Osteocyte (in vitro differentiated cells): ENCODE measurements around the gene PIK3C2G. TPM values are rescaled to one million over a fixed set of nuclear protein-coding genes. Genes with fewer than 3 reads are reported as not detected.

Source experiments
- DNase-seq: peaks from one replicate; pipeline ENCODE4 v3.0.0; 2021; ENCODE audit warnings: mixed read lengths; ENCODE audit not compliant: unreplicated experiment; ENCODE audit errors: extremely low spot score
- H3K27ac Mint-ChIP-seq: one replicate; pipeline ENCODE4 v1.8.0; 2021; ENCODE audit warnings: mild to moderate bottlenecking, mixed read lengths; ENCODE audit not compliant: unreplicated experiment
- H3K27me3 Mint-ChIP-seq: one replicate; pipeline ENCODE4 v1.8.0; 2021; ENCODE audit warnings: mixed read lengths; ENCODE audit not compliant: unreplicated experiment
- H3K36me3 Mint-ChIP-seq: one replicate; pipeline ENCODE4 v1.8.0; 2021; ENCODE audit warnings: mixed read lengths; ENCODE audit not compliant: unreplicated experiment
- H3K4me1 Mint-ChIP-seq: one replicate; pipeline ENCODE4 v1.8.0; 2021; ENCODE audit warnings: mixed read lengths; ENCODE audit not compliant: unreplicated experiment
- H3K4me3 Mint-ChIP-seq: one replicate; pipeline ENCODE4 v1.8.0; 2021; ENCODE audit warnings: mild to moderate bottlenecking, moderate library complexity, mixed read lengths; ENCODE audit not compliant: unreplicated experiment
- H3K9me3 Mint-ChIP-seq: one replicate; pipeline ENCODE4 v1.8.0; 2021; ENCODE audit warnings: mixed read lengths; ENCODE audit not compliant: unreplicated experiment
- total RNA-seq: library from RNA; stranded (reverse); gene quantifications from 2 replicates; pipeline ENCODE4 v1.2.1, GENCODE V29; 2021
- TF ChIP-seq, protein P1 (sequence below): fragments of 200-600 bp; sonication (generic); IDR thresholded peaks from 2 replicates; pipeline ENCODE4 v1.5.0; 2021; ENCODE audit warnings: antibody characterized with exemption, mild to moderate bottlenecking, moderate library complexity

The PIK3C2G gene
- total RNA-seq, 1 donor from 2014 or later = not detected

GRCh38 chr12:18361433-18361832 lies 100.1 kb downstream of the PIK3C2G start:
- H3K4me1 Mint-ChIP-seq = peaks cover 7% of the 10 kb centered on the region
- DNase-seq = no peak
- TF ChIP-seq, protein P1, sequence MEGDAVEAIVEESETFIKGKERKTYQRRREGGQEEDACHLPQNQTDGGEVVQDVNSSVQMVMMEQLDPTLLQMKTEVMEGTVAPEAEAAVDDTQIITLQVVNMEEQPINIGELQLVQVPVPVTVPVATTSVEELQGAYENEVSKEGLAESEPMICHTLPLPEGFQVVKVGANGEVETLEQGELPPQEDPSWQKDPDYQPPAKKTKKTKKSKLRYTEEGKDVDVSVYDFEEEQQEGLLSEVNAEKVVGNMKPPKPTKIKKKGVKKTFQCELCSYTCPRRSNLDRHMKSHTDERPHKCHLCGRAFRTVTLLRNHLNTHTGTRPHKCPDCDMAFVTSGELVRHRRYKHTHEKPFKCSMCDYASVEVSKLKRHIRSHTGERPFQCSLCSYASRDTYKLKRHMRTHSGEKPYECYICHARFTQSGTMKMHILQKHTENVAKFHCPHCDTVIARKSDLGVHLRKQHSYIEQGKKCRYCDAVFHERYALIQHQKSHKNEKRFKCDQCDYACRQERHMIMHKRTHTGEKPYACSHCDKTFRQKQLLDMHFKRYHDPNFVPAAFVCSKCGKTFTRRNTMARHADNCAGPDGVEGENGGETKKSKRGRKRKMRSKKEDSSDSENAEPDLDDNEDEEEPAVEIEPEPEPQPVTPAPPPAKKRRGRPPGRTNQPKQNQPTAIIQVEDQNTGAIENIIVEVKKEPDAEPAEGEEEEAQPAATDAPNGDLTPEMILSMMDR = no peak
- no peak overlapping the region for H3K27ac Mint-ChIP-seq
- peaks cover 5% of the 10 kb centered on the region for H3K9me3 Mint-ChIP-seq
- H3K4me3 Mint-ChIP-seq = no peak overlapping the region
- H3K36me3 Mint-ChIP-seq = no peaks in the 10 kb centered on the region
- no peaks in the 10 kb centered on the region for H3K27me3 Mint-ChIP-seq

DNA sequence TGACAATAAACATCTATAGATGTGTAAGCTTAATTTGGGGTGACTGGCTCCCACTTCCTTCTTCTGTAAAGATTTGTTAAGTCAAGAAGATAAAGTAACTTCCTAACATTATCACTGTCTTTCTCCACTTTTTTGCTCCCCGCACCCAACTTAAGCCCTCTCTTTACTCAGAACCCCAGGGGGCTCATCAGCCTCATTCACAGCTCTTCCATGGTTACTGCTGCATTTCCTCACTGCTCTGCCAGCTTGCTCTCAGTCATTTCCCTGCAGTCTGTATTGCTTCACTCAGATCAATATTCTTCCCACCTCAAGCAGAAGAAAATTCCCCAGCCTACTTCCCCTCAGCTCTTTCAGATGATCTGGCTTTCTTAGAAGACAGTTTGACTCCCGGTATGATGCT lies 102.0 kb downstream of the PIK3C2G start:
- H3K4me3 Mint-ChIP-seq = no peak overlapping the region
- H3K4me1 Mint-ChIP-seq = peaks cover 9% of the 10 kb centered on the region
- H3K36me3 Mint-ChIP-seq = no peaks in the 10 kb centered on the region
- H3K9me3 Mint-ChIP-seq = peaks cover 5% of the 10 kb centered on the region
- no peak for DNase-seq
- H3K27me3 Mint-ChIP-seq = no peaks in the 10 kb centered on the region
- no peak overlapping the region for H3K27ac Mint-ChIP-seq
- TF ChIP-seq, protein P1 = no peak

GRCh38 chr12:18368594-18368993 lies 107.3 kb downstream of the PIK3C2G start:
- Mint-ChIP-seq H3K9me3 (peaks cover 4% of the 10 kb centered on the region), H3K4me1 (peaks cover 2% of the 10 kb centered on the region), H3K27me3 (no peaks in the 10 kb centered on the region), H3K4me3 (no peak overlapping the region), H3K36me3 (no peaks in the 10 kb centered on the region), H3K27ac (no peak overlapping the region)
- DNase-seq = no peak
- TF ChIP-seq, protein P1 = no peak

DNA sequence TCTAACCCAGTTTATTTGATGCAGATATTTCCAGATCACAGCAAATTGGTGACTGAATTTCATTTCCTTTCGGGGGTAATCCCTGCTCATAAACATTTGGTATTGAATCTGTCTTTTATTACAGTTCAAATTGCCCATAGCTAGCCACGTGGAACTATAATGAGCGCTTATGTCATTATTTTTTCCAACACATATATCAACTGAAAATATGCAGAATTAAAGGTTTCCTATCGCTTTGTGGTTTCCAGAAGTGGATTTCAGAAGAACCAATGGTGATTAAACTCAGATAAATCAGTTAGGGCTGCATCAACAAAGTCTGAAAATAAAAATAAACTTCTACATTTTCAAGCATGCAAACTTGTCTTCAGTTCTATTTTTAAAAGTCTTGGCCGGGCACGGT lies 111.9 kb downstream of the PIK3C2G start:
- Mint-ChIP-seq H3K27me3 (no peaks in the 10 kb centered on the region), H3K36me3 (no peaks in the 10 kb centered on the region), H3K4me3 (no peak overlapping the region), H3K9me3 (peaks cover 12% of the 10 kb centered on the region), H3K4me1 (no peaks in the 10 kb centered on the region), H3K27ac (no peak overlapping the region)
- DNase-seq = no peak
- TF ChIP-seq, protein P1 = no peak

DNA sequence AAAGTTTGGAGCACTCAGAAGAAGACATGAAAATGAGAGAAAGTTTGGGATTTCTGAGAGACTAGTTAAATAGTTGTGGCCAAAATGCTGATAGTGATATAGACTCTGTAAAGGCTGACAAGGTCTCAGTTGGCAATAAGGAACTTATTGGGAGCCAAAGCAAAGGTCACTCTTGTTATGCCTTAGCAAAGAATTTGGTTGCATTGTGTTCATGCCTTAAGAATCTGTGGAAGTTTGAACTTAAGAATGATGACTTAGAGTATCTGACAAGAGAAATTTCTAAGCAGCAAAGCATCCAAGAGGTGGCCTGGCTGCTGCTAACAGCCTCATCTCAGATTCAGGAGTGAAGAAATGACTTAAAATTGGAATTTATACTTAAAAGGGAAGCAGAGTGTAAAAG lies 113.8 kb downstream of the PIK3C2G start:
- Mint-ChIP-seq H3K27ac (no peak overlapping the region), H3K27me3 (no peaks in the 10 kb centered on the region), H3K4me3 (no peak overlapping the region), H3K36me3 (no peaks in the 10 kb centered on the region), H3K9me3 (peaks cover 8% of the 10 kb centered on the region), H3K4me1 (no peaks in the 10 kb centered on the region)
- TF ChIP-seq, protein P1 = no peak
- DNase-seq = no peak
